Measurements from ENCODE around the gene SERINC5.

- TF ChIP-seq POLR2A (IDR thresholded peaks at IDR 0.05; ENCODE audit: low read depth, low read length) = no peak
- TF ChIP-seq FOS (IDR thresholded peaks at IDR 0.05; ENCODE audit: borderline replicate concordance, insufficient read depth, low read length) = no peak
- TF ChIP-seq CTCF (IDR thresholded peaks at IDR 0.05; ENCODE audit: extremely low read depth in 1 of 2, insufficient read depth in 1 of 2, low read depth in 1 of 2, low read length in 2 of 2) = no peak
- TF ChIP-seq POLR2AphosphoS5 (IDR thresholded peaks at IDR 0.05; ENCODE audit: insufficient read depth, low read depth, low read length) = no peak
Measured at GRCh38 chr5:80076131-80077050, 179.5 kb downstream of the SERINC5 start.

All from endothelial cell of umbilical vein (primary cell).